Dermis blood vessel endothelial cell (primary cell): Measurements from ENCODE around the gene MAGEB6B. TPM values are rescaled to one million over a fixed set of nuclear protein-coding genes. Genes with fewer than 3 reads are reported as not detected.
"Not testable (repeated sequence)": the region's sequence is repeated elsewhere in the genome, so short reads cannot be mapped to it uniquely, and the experiment has no call there.

ENCODE experiments used
- DNase-seq: peaks from one replicate; pipeline ENCODE4 v3.0.0; 2010
- total RNA-seq: library from RNA; depleted of rRNA; stranded (reverse); fragments of >200 nt; gene quantifications from 2 replicates; pipeline ENCODE4 v1.2.3, GENCODE V29; 2014

MAGEB6B gene
- not detected in 2 replicates for total RNA-seq

GRCh38 chrX:26160301-26160700 lies at the start of gene MAGEB6B:
MAGEB6B (plus strand) TSS chrX:26160601; CDS start chrX:26160601, 0 bp downstream.
- no peak for DNase-seq

GRCh38 chrX:26138274-26138673 lies 22.1 kb upstream of the MAGEB6B start, which contains the start of gene MAGEB18:
MAGEB18 (plus strand) TSS chrX:26138343; CDS start chrX:26138986, 643 bp downstream.
- DNase-seq: no peak

- DNase-seq: peak; percentile 17
These were observed 14.4 kb upstream of the MAGEB6B start for GRCh38 chrX:26146024-26146423.

GRCh38 chrX:26192204-26192603 lies 31.8 kb downstream of the MAGEB6B start, which contains the start of gene MAGEB6:
MAGEB6 (plus strand) TSS chrX:26192440; CDS start chrX:26193847, 1,407 bp downstream.
- no peak for DNase-seq

- DNase-seq: peak; percentile 60
These were observed 43.2 kb downstream of the MAGEB6B start for GRCh38 chrX:26203561-26203960.

GRCh38 chrX:26204717-26205116 lies 44.3 kb downstream of the MAGEB6B start:
- not testable (repeated sequence) for DNase-seq

- DNase-seq: no peak
These were observed 47.6 kb downstream of the MAGEB6B start for GRCh38 chrX:26208012-26208411.

Other genes starting within 250 kb of the MAGEB6B start
- not detected in 2 replicates for gene MAGEB18, start 22.3 kb upstream of the MAGEB6B start, total RNA-seq
- gene MAGEB6, start 31.8 kb downstream of the MAGEB6B start, total RNA-seq: not detected in 2 replicates
- gene MAGEB5, start 55.6 kb downstream of the MAGEB6B start, total RNA-seq: not detected in 2 replicates